Neural cell (in vitro differentiated cells): ENCODE data around the gene MAP2. TPM values are rescaled to one million over a fixed set of nuclear protein-coding genes. Genes with fewer than 3 reads are reported as not detected.

Experiments
- H2AFZ ChIP-seq: fragments of 200-600, 300-800 bp; sonication (generic), shearing (Covaris generic); 2 replicates; pipeline ENCODE4 v1.6.0; 2014; ENCODE audit warnings: low read depth, mild to moderate bottlenecking, antibody characterized with exemption, low read length, moderate library complexity
- H3F3A ChIP-seq: fragments of 200-600 bp; shearing (Covaris generic); 2 replicates; pipeline ENCODE4 v1.6.1; 2016; ENCODE audit warnings: mild to moderate bottlenecking, moderate library complexity, mixed read lengths, antibody characterized with exemption, low read length; ENCODE audit not compliant: insufficient read depth, poor library complexity, severe bottlenecking
- H3K27ac ChIP-seq: fragments of 200-600, 300-800 bp; sonication (generic), shearing (Covaris generic); 2 replicates; pipeline ENCODE4 v1.5.1; 2014; ENCODE audit warnings: mild to moderate bottlenecking, low read length, moderate library complexity
- H3K27me3 ChIP-seq: fragments of 300-800, 200-600 bp; sonication (generic), shearing (Covaris generic); 2 replicates; pipeline ENCODE4 v1.6.0; 2014; ENCODE audit warnings: mild to moderate bottlenecking, low read depth, low read length, moderate library complexity; ENCODE audit not compliant: insufficient read depth
- H3K36me3 ChIP-seq: fragments of 300-800, 200-600 bp; sonication (generic), shearing (Covaris generic); 2 replicates; pipeline ENCODE4 v1.5.1; 2014; ENCODE audit warnings: mild to moderate bottlenecking, antibody characterized with exemption, low read length, moderate library complexity; ENCODE audit not compliant: insufficient read depth
- H3K4me2 ChIP-seq: fragments of 300-800, 200-600 bp; sonication (generic), shearing (Covaris generic); 2 replicates; pipeline ENCODE4 v1.6.0; 2014; ENCODE audit warnings: mild to moderate bottlenecking, low read length
- H3K4me3 ChIP-seq: fragments of 300-800, 200-600 bp; sonication (generic), shearing (Covaris generic); 2 replicates; pipeline ENCODE4 v1.5.1; 2014; ENCODE audit warnings: mild to moderate bottlenecking, low read length, moderate library complexity
- H3K79me2 ChIP-seq: fragments of 200-600 bp; shearing (Covaris generic); replicated peaks from 2 replicates; pipeline ENCODE4 v1.6.0; 2014; ENCODE audit warnings: mild to moderate bottlenecking, low read length, moderate library complexity; ENCODE audit not compliant: insufficient read depth
- H3K9ac ChIP-seq: fragments of 300-800, 200-600 bp; sonication (generic), shearing (Covaris generic); 2 replicates; pipeline ENCODE4 v1.6.1; 2016; ENCODE audit warnings: mild to moderate bottlenecking, low read length, mixed read lengths
- H3K9me2 ChIP-seq: fragments of 200-600 bp; shearing (Covaris generic); 2 replicates; pipeline ENCODE4 v1.6.1; 2016; ENCODE audit warnings: mild to moderate bottlenecking, low read length, mixed read lengths; ENCODE audit not compliant: insufficient read depth
- H3K9me3 ChIP-seq: fragments of 200-600, 300-800 bp; sonication (generic), shearing (Covaris generic); 2 replicates; pipeline ENCODE4 v1.6.1; 2016; ENCODE audit warnings: mild to moderate bottlenecking, mixed run types, low read length, moderate library complexity, mixed read lengths
- H4K20me1 ChIP-seq: fragments of 200-600 bp; shearing (Covaris generic); 2 replicates; pipeline ENCODE4 v1.6.1; 2016; ENCODE audit warnings: mild to moderate bottlenecking, mixed run types; ENCODE audit not compliant: insufficient read depth
- EP300 ChIP-seq: fragments of 450-650 bp; conservative IDR thresholded peaks from 2 replicates; pipeline ENCODE4 v1.6.1; 2014; ENCODE audit warnings: antibody characterized with exemption, mild to moderate bottlenecking, moderate library complexity; ENCODE audit not compliant: poor library complexity, severe bottlenecking
- EZH2 ChIP-seq: fragments of 200-600, 300-800 bp; shearing (Covaris generic), sonication (generic); IDR thresholded peaks from 2 replicates; pipeline ENCODE4 v1.6.1; 2014; ENCODE audit warnings: antibody characterized with exemption, low read length, borderline replicate concordance, mild to moderate bottlenecking; ENCODE audit not compliant: insufficient read depth, poor library complexity, severe bottlenecking
- MXI1 ChIP-seq: fragments of 450-650 bp; conservative IDR thresholded peaks from 2 replicates; pipeline ENCODE4 v1.6.1; 2014; ENCODE audit warnings: antibody characterized with exemption, mild to moderate bottlenecking; ENCODE audit not compliant: poor library complexity, severe bottlenecking
- POLR2AphosphoS5 ChIP-seq: IDR thresholded peaks from 2 replicates; pipeline ENCODE4 v1.6.1; 2012
- RAD21 ChIP-seq: fragments of 450-650 bp; conservative IDR thresholded peaks from 2 replicates; pipeline ENCODE4 v1.6.1; 2014; ENCODE audit warnings: antibody characterized with exemption, mild to moderate bottlenecking, moderate library complexity
- SMC3 ChIP-seq: fragments of 450-650 bp; conservative IDR thresholded peaks from 2 replicates; pipeline ENCODE4 v1.6.1; 2014; ENCODE audit warnings: antibody characterized with exemption, mild to moderate bottlenecking, moderate library complexity; ENCODE audit not compliant: poor library complexity
- TAF1 ChIP-seq: IDR thresholded peaks from 2 replicates; pipeline ENCODE4 v1.6.1; 2012; ENCODE audit warnings: low read depth
- polyA plus RNA-seq: library from polyadenylated mRNA; depleted of rRNA; stranded (reverse); fragments of >200 nt; gene quantifications from 2 replicates; pipeline ENCODE4 v1.2.3, GENCODE V29; 2014
- TF ChIP-seq, protein P1 (sequence below): IDR thresholded peaks from 2 replicates; pipeline ENCODE4 v1.6.1; 2012; ENCODE audit warnings: borderline replicate concordance
- TF ChIP-seq, protein P2 (sequence below): fragments of 450-650 bp; IDR thresholded peaks from 2 replicates; pipeline ENCODE4 v1.5.1; 2014; ENCODE audit warnings: antibody characterized with exemption, mild to moderate bottlenecking, moderate library complexity; ENCODE audit not compliant: poor library complexity, severe bottlenecking

The MAP2 gene
- polyA plus RNA-seq, 1 donor from 2014 or later: 450 TPM

DNA sequence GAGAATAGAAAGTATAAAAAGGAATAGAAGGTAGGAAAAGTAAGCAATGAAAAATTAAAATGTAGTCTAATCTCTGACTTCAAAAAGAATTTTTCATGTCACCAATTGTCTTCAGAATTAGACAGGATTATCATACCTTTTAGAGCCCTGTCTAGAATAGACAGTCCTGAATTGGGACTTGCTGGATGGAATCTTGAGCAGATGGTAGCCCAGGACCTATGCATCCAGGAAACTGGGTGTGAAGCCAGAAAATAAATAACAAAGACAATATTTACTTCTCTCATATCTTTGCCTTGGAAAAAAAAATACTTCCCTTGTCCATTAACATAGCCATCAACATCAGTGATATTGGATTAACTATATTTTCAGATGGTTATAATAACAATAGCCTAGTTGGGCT is 250.0 kb downstream of the MAP2 start (continued):
- TF ChIP-seq, protein P1, sequence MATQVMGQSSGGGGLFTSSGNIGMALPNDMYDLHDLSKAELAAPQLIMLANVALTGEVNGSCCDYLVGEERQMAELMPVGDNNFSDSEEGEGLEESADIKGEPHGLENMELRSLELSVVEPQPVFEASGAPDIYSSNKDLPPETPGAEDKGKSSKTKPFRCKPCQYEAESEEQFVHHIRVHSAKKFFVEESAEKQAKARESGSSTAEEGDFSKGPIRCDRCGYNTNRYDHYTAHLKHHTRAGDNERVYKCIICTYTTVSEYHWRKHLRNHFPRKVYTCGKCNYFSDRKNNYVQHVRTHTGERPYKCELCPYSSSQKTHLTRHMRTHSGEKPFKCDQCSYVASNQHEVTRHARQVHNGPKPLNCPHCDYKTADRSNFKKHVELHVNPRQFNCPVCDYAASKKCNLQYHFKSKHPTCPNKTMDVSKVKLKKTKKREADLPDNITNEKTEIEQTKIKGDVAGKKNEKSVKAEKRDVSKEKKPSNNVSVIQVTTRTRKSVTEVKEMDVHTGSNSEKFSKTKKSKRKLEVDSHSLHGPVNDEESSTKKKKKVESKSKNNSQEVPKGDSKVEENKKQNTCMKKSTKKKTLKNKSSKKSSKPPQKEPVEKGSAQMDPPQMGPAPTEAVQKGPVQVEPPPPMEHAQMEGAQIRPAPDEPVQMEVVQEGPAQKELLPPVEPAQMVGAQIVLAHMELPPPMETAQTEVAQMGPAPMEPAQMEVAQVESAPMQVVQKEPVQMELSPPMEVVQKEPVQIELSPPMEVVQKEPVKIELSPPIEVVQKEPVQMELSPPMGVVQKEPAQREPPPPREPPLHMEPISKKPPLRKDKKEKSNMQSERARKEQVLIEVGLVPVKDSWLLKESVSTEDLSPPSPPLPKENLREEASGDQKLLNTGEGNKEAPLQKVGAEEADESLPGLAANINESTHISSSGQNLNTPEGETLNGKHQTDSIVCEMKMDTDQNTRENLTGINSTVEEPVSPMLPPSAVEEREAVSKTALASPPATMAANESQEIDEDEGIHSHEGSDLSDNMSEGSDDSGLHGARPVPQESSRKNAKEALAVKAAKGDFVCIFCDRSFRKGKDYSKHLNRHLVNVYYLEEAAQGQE: no peak
- TF ChIP-seq TAF1: no peak

DNA sequence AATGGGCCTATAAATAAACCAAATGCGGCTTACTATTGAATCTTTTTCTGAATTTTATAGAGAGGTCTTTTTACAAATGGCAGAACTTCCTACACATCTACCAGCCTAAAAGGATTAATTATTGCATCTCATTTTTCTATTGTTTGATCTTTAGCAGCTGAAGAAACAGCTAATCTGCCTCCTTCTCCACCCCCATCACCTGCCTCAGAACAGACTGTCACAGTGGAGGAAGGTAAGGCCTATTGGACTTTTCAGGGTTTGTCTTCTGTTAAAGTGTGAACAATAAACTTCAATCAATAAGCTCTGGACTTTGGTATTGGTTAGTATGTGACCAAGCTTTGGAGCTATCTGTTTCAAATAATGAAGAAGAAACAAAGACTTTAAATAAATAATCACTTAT is 256.7 kb downstream of the MAP2 start:
- Histone ChIP-seq H3K27ac (no peak overlapping the region), H3K79me2 (peaks cover 45% of the 10 kb centered on the region), H2AFZ (no peak overlapping the region), H3F3A (peaks cover 4% of the 10 kb centered on the region), H3K4me3 (no peak overlapping the region), H3K4me2 (no peak overlapping the region), H3K9me2 (no peaks in the 10 kb centered on the region), H3K9me3 (no peaks in the 10 kb centered on the region), H4K20me1 (no peaks in the 10 kb centered on the region), H3K9ac (no peak overlapping the region), H3K27me3 (no peaks in the 10 kb centered on the region), H3K36me3 (peaks cover 30% of the 10 kb centered on the region)
- TF ChIP-seq EZH2 (no peak), POLR2AphosphoS5 (no peak)

DNA sequence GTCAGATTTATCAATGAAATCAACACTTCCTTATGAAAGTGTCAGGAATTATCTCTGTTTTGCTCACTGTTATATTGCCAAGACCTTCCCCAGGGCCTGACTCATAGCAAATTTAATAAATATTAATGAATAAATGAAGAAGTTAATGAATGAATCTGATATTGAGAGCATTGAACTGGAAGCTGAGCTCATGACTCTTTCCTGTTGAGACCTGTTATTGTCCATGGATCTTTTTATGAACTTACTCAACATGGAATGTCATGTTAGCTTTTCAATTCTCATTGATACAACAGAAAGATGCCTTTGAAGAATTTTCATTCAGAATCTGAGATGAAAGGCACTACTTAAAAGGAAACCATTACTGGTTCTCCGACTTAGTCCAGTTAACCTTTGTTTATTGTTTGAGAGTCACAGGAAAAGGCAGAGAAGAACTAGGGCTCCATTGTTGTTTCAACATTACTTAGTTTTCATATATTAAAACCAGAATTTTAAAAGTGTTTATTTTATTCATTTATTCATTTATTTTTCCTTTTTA is 257.4 kb downstream of the MAP2 start:
- Histone ChIP-seq H2AFZ (no peak overlapping the region), H3F3A (no peaks in the 10 kb centered on the region), H3K79me2 (peaks cover 49% of the 10 kb centered on the region), H3K27ac (no peak overlapping the region), H3K9ac (no peak overlapping the region), H3K27me3 (no peaks in the 10 kb centered on the region), H4K20me1 (no peaks in the 10 kb centered on the region), H3K9me2 (no peaks in the 10 kb centered on the region), H3K4me2 (no peak overlapping the region), H3K36me3 (peaks cover 32% of the 10 kb centered on the region), H3K4me3 (no peak overlapping the region), H3K9me3 (no peaks in the 10 kb centered on the region)
- TF ChIP-seq, protein P1: no peak
- TF ChIP-seq MXI1 (no peak), TAF1 (no peak), POLR2AphosphoS5 (no peak), RAD21 (no peak), EZH2 (no peak), SMC3 (no peak), EP300 (no peak)
- TF ChIP-seq, protein P2, sequence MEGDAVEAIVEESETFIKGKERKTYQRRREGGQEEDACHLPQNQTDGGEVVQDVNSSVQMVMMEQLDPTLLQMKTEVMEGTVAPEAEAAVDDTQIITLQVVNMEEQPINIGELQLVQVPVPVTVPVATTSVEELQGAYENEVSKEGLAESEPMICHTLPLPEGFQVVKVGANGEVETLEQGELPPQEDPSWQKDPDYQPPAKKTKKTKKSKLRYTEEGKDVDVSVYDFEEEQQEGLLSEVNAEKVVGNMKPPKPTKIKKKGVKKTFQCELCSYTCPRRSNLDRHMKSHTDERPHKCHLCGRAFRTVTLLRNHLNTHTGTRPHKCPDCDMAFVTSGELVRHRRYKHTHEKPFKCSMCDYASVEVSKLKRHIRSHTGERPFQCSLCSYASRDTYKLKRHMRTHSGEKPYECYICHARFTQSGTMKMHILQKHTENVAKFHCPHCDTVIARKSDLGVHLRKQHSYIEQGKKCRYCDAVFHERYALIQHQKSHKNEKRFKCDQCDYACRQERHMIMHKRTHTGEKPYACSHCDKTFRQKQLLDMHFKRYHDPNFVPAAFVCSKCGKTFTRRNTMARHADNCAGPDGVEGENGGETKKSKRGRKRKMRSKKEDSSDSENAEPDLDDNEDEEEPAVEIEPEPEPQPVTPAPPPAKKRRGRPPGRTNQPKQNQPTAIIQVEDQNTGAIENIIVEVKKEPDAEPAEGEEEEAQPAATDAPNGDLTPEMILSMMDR: no peak
